ENCODE measurements around the gene ACACA.
"Not testable (repeated sequence)": the region's sequence is repeated elsewhere in the genome, so short reads cannot be mapped to it uniquely, and the experiment has no call there.

Gene ACACA

DNA sequence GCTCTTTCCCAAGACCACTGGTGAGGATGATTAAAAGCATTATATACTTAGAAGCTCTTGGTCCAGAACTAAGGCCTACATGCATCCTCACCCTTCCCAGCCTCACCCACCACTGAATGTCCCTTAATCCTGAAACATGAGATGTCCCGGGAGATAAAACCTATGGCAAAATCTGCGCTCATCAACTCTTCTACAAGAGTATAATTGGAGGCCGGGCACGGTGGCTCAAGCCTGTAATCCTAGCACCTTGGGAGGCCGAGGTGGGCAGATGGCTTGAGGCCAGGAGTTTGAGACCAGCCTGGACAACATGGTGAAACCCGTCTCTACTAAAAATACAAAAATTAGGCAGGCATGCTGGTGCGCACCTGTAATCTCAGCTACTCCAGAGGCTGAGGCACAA is 13.3 kb downstream of the ACACA start:
- DNase-seq (ENCODE audit: low spot score) = no peak

DNA sequence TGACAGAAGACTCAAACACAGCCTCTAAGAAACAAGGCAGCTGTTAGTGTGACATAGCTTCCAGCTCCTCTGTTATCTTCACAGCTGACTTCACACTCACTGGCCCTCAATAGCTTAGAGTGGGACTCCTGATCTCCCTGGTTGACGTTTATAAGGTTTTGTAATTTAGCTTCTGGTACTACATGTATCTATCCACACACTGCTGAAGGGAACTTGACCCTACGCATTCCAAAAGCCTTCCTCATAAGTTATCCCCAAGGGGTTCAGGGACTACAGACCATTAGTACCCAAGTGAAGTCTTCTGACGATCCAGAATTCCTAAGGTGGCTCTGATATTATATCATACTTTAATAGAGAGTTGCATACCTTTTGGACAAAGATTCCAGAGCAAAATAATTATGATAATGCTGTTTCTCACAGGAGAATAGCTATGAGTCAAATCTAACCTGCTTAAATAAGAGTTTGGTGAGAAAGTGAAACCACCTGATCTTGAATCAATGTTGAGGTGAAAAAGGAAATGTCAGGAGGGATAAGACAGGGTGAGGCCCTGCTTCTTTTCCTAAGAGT is 14.5 kb downstream of the ACACA start:
- DNase-seq (ENCODE audit: low spot score) = no peak

DNA sequence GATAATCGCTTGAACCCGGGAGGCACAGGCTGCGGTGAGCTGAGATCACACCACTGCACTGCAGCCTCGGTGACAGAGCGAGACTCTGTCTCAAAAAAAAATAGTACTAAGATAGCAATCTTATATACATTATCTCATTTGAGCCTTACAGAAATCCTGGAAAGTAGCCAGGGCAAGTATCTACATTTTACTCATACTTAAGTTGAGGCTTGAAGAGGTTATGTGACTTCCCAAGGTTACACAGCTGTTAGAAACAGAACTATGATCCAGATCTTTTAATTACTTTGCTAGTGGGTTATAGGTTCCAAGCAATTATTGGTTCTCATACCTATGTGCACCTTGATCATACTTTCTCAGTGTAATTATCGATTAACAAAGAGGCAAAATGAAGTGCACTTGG is 15.5 kb downstream of the ACACA start:
- DNase-seq (ENCODE audit: low spot score) = no peak

DNA sequence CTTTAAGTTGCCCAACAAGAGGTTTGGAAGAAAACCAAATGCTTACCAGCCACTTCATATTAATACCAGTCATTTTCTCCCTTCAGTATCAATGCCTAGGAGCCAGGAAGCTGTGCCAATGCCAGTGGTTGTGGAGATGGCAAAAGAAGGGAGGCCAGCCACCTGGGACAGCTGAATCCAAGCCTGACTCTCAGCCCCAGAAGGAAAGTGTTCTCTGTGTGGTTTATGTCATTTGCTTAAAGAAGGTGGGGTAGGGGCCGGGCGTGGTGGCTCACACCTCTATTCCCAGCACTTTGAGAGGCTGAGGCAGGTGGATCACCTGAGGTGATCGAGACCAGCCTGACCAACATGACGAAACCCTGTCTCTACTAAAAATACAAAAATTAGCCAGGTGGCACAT is 17.5 kb downstream of the ACACA start:
- no peak for DNase-seq (ENCODE audit: low spot score)

DNA sequence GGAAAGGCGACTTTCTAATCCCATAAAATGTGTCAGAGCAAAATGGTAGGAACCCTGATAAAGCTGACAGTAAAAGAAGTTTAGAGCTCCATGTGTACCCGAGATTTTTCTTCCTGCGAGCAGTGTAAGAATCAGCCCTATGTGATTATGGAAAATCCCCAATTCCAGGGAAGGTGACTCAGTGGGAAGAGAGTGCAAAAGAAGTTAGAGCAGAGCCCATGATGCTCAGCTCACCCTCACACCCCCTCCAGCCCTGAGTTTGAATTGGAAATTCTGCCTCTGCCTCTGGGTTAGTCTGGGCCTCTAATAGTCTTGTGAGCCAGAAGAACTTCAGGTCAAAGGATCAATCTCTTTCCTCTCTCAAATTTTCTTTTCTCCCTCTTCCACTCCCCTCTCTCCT is 18.4 kb downstream of the ACACA start:
- no peak for DNase-seq (ENCODE audit: low spot score)

DNA sequence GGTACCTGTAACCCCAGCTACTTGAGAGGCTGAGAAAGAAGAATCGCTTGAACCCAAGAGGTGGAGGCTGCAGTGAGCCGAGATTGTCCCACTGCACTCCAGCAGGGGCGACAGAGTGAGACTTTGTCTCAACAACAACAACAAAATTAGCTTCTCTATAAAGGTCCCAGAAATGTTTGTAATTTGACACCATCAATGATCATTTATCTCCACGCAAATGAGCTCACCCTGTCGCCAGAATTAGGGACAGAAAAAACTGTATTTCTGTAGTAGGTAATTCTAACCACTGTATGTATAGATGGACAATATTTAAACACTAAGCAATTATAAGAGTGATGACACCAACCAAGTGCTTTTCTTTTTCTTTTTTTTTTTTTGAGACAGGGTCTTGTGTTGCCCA is 20.2 kb downstream of the ACACA start:
- DNase-seq (ENCODE audit: low spot score) = no peak

DNA sequence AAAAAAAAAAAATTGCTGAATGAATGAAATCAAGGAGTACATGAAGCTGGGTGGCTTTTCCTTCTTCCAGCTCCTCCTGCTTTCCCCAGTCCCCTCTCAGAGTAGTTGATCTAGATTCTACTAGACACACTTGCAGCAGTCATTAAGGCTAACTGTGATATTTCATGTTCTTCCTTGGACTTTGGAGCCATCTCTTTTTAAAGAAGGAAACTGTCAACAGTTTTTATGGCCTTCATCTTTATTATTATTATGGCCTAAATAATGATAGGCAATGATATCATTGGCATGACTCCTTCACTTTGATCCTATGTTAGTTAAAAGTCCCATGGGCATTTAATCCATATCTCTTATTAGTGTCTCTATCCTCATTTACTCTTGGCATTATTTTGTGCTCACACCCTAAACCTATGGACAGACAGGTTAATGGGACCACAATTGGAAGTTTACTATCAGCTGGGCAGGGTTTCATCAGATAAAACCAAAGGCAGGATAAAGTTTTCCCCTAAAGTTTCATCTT is 21.1 kb downstream of the ACACA start:
- no peak for DNase-seq (ENCODE audit: low spot score)

DNA sequence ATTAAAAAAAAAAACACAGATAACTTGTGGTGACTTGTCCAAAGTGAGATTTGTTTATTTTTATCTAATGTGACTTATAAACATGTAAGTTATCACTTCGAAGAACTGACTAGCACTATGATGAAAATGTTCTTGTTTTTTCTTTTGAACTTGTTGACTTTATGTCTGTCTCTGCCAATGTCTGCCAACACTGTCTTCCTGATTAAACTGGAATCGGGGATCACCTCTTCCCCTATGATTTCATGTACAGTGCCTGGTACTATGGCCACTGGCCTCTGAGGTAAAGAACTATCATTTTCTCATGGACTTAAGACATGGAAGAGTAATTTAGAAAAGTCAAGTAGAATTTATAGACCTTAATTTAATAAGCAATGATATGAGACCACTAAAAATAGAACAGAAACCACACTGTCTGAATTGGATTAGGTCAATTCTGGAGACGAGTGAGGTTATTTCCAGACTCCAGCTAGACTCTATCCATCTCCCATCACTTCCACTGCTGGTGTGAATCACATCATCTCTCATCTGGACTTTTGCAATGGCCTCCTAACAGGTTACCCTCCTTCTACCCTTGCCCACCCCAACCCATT is 22.0 kb downstream of the ACACA start:
- DNase-seq (ENCODE audit: low spot score) = no peak

DNA sequence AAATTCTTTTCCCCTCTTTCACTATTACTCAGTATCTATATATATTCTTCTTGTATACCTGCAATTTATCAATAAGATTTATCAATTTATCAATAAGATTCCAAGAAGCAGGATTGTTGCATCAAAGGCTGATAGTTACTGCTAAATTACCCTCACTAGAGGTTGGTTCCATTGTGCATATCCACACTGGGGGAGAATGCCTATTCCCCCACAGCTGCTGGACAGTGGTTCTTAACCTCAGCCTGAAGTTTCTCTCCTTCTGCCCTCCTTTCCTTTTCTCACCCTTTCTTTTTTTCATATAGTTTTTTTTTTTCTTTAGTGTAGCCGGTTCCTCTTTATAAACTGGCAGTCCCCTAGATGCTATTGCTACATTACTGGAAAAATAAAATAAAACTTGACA is 24.6 kb downstream of the ACACA start:
- DNase-seq (ENCODE audit: low spot score) = no peak

DNA sequence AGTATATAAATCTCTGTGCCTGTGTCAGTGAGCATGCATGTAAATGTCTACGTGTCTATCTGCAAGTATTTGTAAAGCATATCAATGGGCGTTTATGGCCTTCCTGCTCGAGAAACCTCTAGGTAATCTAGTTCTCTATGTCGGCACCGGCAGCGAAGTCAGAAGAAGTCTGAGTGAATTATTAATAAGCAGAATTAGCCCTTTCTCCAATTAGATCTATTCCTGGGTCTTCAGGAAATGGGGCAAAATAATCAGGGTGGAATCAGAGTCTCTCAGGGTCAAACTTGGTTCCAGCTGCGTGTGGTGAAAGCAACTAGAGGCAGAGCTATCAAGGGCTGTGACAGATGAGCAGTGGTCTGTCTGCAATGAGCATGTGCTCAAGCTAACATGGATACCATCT is 30.9 kb downstream of the ACACA start, which contains the start of gene C17orf78:
TSS of gene C17orf78 (plus strand) at position 280 of the 400 bp plus-strand sequence. CDS start at position 388, 108 bp downstream.
- DNase-seq (ENCODE audit: low spot score) = no peak

DNA sequence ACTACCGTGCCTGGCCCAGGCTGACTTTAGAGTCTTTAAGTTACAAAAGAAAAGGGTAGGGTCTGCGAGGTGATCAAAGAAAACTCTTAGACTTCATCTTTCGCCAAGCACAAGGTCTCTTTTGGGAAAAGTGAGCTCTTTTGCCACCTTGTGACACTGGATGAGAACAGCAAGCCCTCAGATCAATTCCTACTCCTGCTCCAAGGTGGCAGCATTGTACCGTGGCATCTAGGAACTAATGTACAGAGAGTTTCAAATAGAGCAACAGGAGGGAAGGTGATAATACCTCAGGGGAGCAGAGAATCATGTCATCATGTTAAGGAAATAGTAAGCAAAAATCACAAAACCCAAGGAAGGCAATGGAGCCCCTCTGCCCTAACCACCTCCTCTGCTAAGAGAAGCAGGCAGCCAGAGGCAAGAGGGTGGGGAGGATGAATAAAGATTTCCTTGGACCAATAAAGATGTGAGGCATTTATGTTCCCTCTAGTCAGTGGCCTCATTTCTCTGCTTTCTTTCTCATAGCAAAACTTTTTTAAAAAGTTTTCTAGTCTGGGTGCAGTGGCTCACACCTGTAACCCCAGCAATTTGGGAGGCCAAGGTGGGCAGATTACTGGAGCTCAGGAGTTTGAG is 33.0 kb downstream of the ACACA start:
- DNase-seq (ENCODE audit: low spot score) = peak; percentile 68

DNA sequence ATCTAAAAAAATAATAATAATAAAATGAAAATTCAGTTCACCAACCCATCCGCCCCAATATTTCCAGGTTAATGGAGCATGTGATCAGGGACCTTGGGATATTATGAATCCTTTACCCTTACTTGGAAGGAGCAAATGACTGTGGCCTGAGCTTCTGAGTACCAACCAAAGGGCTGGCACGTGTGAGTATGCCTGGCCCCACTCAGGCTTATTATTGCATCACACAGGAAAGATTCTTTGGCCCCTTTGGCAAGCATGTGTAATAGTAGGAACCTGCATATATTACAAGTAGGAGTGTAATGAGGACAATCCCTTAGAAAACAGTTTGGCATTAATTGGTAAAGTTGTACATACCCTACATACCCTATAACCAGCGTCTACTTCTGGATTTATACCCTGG is 38.1 kb downstream of the ACACA start:
- no peak for DNase-seq (ENCODE audit: low spot score)

DNA sequence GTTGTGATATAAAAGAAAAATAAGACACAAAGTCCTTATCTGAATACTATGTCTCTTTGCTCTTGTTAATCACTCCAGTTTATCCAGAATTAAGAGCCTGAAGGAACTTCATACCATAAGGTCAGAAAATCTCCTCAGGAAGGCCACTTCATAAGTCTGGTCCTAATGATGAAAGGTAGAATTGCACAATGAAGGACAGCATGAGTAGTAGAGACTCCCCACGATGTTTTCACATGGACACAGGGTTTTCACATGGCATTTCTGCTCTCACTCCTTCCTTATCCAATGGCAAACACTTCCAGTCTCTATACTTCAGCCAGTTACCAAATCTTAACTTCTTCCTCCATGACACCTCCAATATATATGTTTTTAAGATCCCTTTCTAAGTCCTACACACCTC is 41.0 kb downstream of the ACACA start:
- DNase-seq (ENCODE audit: low spot score) = no peak

DNA sequence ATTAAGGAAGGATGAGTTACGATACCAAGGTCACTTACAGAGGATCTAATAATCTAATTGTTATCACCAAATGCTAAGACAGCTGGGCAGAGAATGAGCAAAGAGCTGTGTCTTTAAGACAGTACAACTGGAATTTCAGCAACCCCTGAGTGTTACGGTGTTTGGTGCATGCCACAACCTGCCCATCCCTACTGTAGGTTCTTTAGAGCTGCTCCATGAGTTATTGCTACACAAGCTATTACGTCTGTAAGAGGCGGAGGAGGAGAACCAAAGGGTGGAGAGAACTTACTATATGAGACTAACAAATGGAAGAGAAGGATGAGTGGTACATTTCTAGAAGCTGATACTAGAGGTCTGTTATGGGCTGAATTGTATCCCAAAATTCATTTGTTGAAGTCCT is 45.1 kb downstream of the ACACA start:
- no peak for DNase-seq (ENCODE audit: low spot score)

DNA sequence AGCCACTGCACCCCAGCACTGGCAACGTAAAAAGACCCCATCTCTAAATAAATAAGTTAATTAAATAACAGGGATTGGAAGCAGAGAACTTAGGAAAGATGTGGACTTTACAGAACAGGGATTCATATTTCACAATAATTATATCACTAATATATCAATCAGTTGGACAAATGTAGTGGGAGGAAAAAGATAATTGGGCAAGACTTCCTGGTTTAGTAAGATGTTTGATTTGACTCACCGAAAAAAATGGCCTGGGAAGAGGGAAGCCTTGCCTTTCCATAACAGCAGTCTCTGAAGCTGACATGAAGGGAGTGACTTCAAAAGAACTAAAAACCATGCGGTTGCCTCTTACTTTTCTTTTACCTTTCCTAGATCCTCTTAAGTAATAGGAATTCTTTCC is 46.0 kb downstream of the ACACA start:
- no peak for DNase-seq (ENCODE audit: low spot score)

DNA sequence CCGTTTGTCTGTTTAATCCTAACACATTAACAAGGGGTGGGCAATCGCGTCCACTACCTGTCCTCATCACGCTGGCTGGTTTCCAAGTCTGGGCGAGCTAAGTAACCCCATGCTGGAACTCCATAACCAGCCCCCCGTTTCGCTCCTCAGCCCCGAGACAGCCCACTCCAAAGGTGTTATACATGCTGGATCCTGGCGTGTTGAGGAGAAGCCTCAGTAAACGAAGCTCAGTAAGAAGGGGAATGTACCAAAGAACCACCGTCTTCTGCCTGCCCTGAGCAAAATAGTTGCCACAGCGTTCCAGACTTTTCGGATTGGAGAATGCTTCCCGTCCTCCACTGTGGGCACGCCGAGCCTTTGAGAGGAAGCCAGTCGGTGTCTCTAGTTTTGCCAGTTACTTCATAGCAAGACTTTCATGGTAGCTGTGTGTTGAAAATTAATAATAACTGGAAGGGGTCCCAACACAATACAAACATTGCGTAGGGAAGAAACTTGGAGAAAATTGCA is 46.9 kb downstream of the ACACA start:
- DNase-seq (ENCODE audit: low spot score) = no peak

DNA sequence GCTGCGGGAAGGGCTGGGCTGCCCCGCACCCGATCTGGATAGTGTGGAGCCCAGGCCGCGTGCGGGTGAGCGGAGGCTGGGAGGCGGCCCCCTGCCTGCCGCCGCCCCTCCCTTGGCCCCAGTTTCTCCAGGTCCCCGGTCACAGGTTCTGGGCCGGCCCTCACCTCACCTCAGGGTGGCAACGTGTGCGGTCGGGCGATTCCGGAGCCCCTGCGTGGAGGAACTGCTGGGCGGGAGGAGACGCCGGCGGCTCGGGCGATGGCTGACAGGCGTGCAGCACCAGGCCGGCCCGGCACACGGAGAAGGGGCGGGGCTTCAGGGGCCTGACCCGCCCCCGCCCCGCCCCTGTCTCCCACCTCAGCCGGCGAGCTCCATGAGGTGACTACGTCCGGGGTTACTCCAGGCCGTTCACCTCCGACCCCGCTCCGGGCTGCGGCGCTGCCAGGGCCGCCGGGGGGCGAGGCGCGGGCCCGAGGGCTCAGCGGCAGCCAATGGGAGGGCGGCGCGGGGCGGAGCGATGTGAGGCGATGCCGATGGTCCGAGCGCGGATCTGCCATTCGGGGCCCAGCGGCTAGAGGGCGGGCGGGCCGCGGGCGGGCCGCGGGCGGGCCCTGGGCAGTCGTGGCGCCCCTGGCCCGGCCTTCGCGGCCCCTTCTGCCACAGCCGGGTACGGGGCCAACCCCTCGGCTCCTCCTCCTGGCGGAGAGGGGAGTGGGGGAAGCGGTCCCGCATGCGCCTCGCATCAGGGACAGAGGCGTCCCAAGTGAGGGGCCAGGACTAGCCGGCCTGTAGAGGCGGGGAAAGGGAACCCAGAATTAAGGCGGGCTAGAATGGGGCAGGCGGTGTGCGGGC is 47.6 kb downstream of the ACACA start:
- DNase-seq (ENCODE audit: low spot score) = peak; percentile 91

DNA sequence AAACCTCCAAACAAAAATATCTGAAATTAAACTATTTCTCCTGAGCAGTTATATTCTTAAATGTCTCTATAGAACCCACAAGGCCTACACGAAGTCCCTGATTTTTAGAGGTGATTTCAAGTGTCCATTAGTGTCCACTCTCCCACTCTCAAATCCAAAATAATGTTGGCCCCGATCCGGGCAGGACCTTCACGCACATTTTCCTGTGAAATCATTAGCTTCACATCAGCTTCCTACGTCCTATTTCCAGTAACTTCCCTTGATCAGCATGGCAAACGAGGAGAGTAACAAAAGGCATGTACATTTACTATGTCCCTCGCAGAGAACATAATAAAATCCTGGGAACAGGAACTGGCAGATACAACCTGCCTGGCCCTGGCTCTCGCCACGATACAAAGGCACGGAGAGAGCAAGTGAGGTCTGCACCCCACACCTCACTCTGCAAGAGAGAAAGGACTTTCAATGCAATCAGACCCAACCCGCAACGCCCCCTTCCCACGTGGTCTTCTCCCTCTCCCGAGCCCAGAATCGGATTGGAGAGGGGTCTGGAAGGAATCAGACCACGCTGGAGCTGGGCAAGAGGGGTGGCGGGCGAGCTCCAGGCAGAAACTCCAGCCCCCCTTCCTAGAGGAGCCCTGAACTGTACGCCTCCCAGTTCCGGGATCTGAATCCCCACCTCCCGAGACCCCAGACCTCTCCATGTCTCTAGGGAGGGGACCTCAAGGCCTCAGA is 48.4 kb downstream of the ACACA start:
- DNase-seq (ENCODE audit: low spot score) = no peak

DNA sequence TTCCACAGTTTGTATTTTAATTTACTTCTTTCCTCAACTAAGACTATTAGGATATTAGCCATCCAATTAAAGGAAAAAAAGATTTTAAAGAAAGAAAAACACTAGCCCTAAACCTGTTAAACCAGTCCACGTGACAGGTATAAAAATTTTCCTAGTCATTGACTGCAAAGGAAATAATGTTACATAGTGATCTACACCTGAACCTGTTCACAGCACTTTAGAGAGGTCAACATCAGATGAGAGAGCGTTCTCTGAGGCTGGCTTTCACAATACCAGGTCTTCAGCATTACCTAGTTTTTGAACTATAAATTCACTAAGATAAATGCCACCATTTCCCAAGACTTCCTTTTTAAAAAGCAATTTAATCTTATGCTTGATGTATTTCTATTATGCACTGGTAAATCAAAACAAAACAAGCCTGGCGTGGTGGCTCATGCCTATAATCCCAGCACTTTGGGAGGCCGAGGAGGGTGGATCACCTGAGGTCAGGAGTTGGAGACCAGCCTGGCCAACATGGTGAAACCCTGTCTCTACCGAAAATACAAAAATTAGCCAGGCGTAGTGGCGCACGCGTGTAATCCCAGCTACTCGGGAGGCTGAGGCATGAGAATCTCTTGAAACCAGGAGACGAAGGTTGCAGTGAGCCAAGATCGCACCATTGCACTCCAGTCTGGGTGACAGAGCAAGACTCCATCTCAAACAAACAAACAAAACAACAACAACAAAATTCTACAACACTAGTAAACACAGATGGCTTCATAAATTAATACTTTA is 49.7 kb downstream of the ACACA start:
- not testable (repeated sequence) for DNase-seq (ENCODE audit: low spot score)

DNA sequence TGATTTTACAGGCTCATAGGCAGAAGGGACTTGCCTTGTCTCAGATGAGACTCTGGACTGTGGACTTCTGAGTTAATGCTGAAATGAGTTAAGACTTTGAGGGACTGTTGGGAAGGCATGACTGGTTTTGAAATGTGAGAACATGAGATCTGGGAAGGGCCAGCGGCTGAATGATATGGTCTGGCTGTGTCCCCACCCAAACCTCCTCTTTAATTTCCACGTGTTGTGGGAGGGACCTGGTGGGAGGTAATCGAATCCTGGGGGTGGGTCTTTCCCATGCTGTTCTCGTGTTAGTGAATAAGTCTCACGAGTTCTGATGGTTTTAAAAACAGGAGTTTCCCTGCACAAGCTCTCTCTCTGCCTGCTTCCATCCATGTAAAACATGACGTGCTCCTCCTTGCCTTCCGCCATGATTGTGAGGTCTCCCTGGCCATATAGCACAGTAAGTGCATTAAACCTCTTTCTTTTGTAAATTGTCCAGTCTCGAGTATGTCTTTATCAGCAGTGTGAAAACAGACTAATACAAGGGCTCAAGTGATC is 59.7 kb downstream of the ACACA start:
- DNase-seq (ENCODE audit: low spot score) = not testable (repeated sequence)

DNA sequence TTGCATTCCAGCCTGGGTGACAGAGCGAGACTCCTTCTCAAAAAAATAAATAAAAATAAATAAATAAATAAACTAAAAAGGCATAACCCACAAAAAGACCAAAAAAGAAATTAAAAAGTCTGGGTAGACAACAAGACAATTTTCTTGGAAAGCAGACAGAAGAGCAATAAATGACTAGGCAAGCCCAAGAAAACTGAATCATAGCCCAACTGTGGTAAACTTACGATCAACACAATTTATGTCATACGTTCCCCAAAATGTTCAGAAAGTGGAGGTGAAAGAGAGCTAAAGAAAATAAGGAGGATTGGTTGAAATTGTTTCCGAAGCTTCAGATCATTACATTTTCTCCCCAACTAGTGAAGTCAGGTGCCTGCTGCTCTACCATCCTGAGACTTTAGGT is 62.1 kb downstream of the ACACA start:
- no peak for DNase-seq (ENCODE audit: low spot score)
